Activated CD4-positive, alpha-beta T cell treated with anti-CD3 and anti-CD28 coated beads, Interleukin-2, amount 10 ng/mL, durations not matched to agents 24 days and 14 days (primary cell): ENCODE data around the gene CUX1. TPM values are rescaled to one million over a fixed set of nuclear protein-coding genes. Genes with fewer than 3 reads are reported as not detected.

Source experiments
- DNase-seq: peaks from one replicate; pipeline ENCODE4 v3.0.0; 2022
- H3K27ac Mint-ChIP-seq: one replicate; pipeline ENCODE4 v1.8.0; 2022; ENCODE audit warnings: mild to moderate bottlenecking, mixed read lengths
- H3K27me3 Mint-ChIP-seq: one replicate; pipeline ENCODE4 v1.8.0; 2022; ENCODE audit warnings: mixed read lengths
- H3K36me3 Mint-ChIP-seq: one replicate; pipeline ENCODE4 v1.8.0; 2022; ENCODE audit warnings: low read depth, mild to moderate bottlenecking, mixed read lengths
- H3K4me1 Mint-ChIP-seq: one replicate; pipeline ENCODE4 v1.8.0; 2021; ENCODE audit warnings: mixed read lengths
- H3K4me3 Mint-ChIP-seq: one replicate; pipeline ENCODE4 v1.8.0; 2022; ENCODE audit warnings: mild to moderate bottlenecking, moderate library complexity, mixed read lengths
- H3K9me3 Mint-ChIP-seq: one replicate; pipeline ENCODE4 v1.8.0; 2021; ENCODE audit warnings: mixed read lengths
- intact Hi-C: fragments of 100-400 bp; cut with micrococcal nuclease; formaldehyde crosslinking; loops from one replicate; pipeline ENCODE4 v1.15.1; 2023
- total RNA-seq: library from RNA; stranded (reverse); gene quantifications from 2 replicates; pipeline ENCODE4 v1.2.3, GENCODE V29; 2022

CUX1 gene
- total RNA-seq, 1 donor from 2014 or later = 31.5 TPM

GRCh38 chr7:102208826-102209225 is 391.4 kb downstream of the CUX1 start:
- intact Hi-C loops = no loop called here
- H3K4me3 Mint-ChIP-seq = no peak overlapping the region
- no peaks in the 10 kb centered on the region for H3K4me1 Mint-ChIP-seq
- no peak overlapping the region for H3K27ac Mint-ChIP-seq
- no peaks in the 10 kb centered on the region for H3K9me3 Mint-ChIP-seq
- no peaks in the 10 kb centered on the region for H3K27me3 Mint-ChIP-seq
- DNase-seq = no peak
- H3K36me3 Mint-ChIP-seq = peaks cover 2% of the 10 kb centered on the region

GRCh38 chr7:102210787-102211186 is 393.4 kb downstream of the CUX1 start:
- H3K4me3 Mint-ChIP-seq = no peak overlapping the region
- H3K27ac Mint-ChIP-seq = no peak overlapping the region
- no peaks in the 10 kb centered on the region for H3K27me3 Mint-ChIP-seq
- intact Hi-C loops = no loop called here
- no peaks in the 10 kb centered on the region for H3K9me3 Mint-ChIP-seq
- DNase-seq = no peak
- peaks cover 2% of the 10 kb centered on the region for H3K36me3 Mint-ChIP-seq
- H3K4me1 Mint-ChIP-seq = no peaks in the 10 kb centered on the region

GRCh38 chr7:102211590-102212550 is 394.4 kb downstream of the CUX1 start:
- no peak overlapping the region for H3K4me3 Mint-ChIP-seq
- H3K36me3 Mint-ChIP-seq = peaks cover 6% of the 10 kb centered on the region
- H3K27ac Mint-ChIP-seq = no peak overlapping the region
- peaks cover 3% of the 10 kb centered on the region for H3K4me1 Mint-ChIP-seq
- intact Hi-C loops = no loop called here
- DNase-seq = no peak
- H3K9me3 Mint-ChIP-seq = no peaks in the 10 kb centered on the region
- H3K27me3 Mint-ChIP-seq = no peaks in the 10 kb centered on the region

GRCh38 chr7:102214477-102215072 is 397.1 kb downstream of the CUX1 start:
- Mint-ChIP-seq H3K27me3 (no peaks in the 10 kb centered on the region), H3K4me1 (peaks cover 3% of the 10 kb centered on the region), H3K36me3 (peaks cover 6% of the 10 kb centered on the region), H3K9me3 (no peaks in the 10 kb centered on the region), H3K27ac (no peak overlapping the region), H3K4me3 (no peak overlapping the region)
- DNase-seq = no peak
- intact Hi-C loops = no loop called here

GRCh38 chr7:102215256-102215655 is 397.8 kb downstream of the CUX1 start:
- no peaks in the 10 kb centered on the region for H3K9me3 Mint-ChIP-seq
- DNase-seq = no peak
- H3K4me3 Mint-ChIP-seq = no peak overlapping the region
- H3K27me3 Mint-ChIP-seq = no peaks in the 10 kb centered on the region
- H3K27ac Mint-ChIP-seq = no peak overlapping the region
- peaks cover 3% of the 10 kb centered on the region for H3K4me1 Mint-ChIP-seq
- intact Hi-C loops = no loop called here
- peaks cover 6% of the 10 kb centered on the region for H3K36me3 Mint-ChIP-seq

- Mint-ChIP-seq H3K36me3 (peaks cover 6% of the 10 kb centered on the region), H3K27ac (no peak overlapping the region), H3K9me3 (no peaks in the 10 kb centered on the region), H3K27me3 (no peaks in the 10 kb centered on the region), H3K4me1 (peaks cover 3% of the 10 kb centered on the region), H3K4me3 (no peak overlapping the region)
- intact Hi-C loops = no loop called here
- no peak for DNase-seq
Observed at GRCh38 chr7:102215711-102216110, 398.3 kb downstream of the CUX1 start.

GRCh38 chr7:102216573-102217314 is 399.3 kb downstream of the CUX1 start:
- peaks cover 6% of the 10 kb centered on the region for H3K36me3 Mint-ChIP-seq
- H3K9me3 Mint-ChIP-seq = no peaks in the 10 kb centered on the region
- H3K4me3 Mint-ChIP-seq = no peak overlapping the region
- no peak for DNase-seq
- intact Hi-C loops = no loop called here
- H3K27ac Mint-ChIP-seq = peak overlapping the region; percentile 63
- no peaks in the 10 kb centered on the region for H3K27me3 Mint-ChIP-seq
- H3K4me1 Mint-ChIP-seq = peaks cover 3% of the 10 kb centered on the region

GRCh38 chr7:102220229-102220850 is 402.9 kb downstream of the CUX1 start:
- Mint-ChIP-seq H3K4me1 (peaks cover 5% of the 10 kb centered on the region), H3K4me3 (no peak overlapping the region), H3K27ac (no peak overlapping the region), H3K27me3 (no peaks in the 10 kb centered on the region), H3K36me3 (peaks cover 4% of the 10 kb centered on the region), H3K9me3 (no peaks in the 10 kb centered on the region)
- DNase-seq = no peak
- intact Hi-C loops = no loop called here

GRCh38 chr7:102220960-102221800 is 403.8 kb downstream of the CUX1 start:
- no peak for DNase-seq
- H3K4me1 Mint-ChIP-seq = peaks cover 5% of the 10 kb centered on the region
- H3K36me3 Mint-ChIP-seq = peaks cover 4% of the 10 kb centered on the region
- H3K27ac Mint-ChIP-seq = no peak overlapping the region
- no peak overlapping the region for H3K4me3 Mint-ChIP-seq
- intact Hi-C loops = no loop called here
- H3K9me3 Mint-ChIP-seq = no peaks in the 10 kb centered on the region
- H3K27me3 Mint-ChIP-seq = no peaks in the 10 kb centered on the region

GRCh38 chr7:102221961-102222360 is 404.5 kb downstream of the CUX1 start:
- Mint-ChIP-seq H3K4me1 (peaks cover 2% of the 10 kb centered on the region), H3K27ac (no peak overlapping the region), H3K27me3 (no peaks in the 10 kb centered on the region), H3K9me3 (no peaks in the 10 kb centered on the region), H3K4me3 (no peak overlapping the region), H3K36me3 (no peaks in the 10 kb centered on the region)
- DNase-seq = no peak
- intact Hi-C loops = no loop called here

GRCh38 chr7:102222445-102222844 is 405.0 kb downstream of the CUX1 start:
- H3K4me3 Mint-ChIP-seq = no peak overlapping the region
- no peaks in the 10 kb centered on the region for H3K27me3 Mint-ChIP-seq
- no peaks in the 10 kb centered on the region for H3K36me3 Mint-ChIP-seq
- H3K9me3 Mint-ChIP-seq = no peaks in the 10 kb centered on the region
- DNase-seq = no peak
- intact Hi-C loops = no loop called here
- no peak overlapping the region for H3K27ac Mint-ChIP-seq
- peaks cover 2% of the 10 kb centered on the region for H3K4me1 Mint-ChIP-seq

GRCh38 chr7:102223184-102223583 is 405.8 kb downstream of the CUX1 start:
- intact Hi-C loops = no loop called here
- H3K4me1 Mint-ChIP-seq = peaks cover 2% of the 10 kb centered on the region
- no peak for DNase-seq
- no peak overlapping the region for H3K27ac Mint-ChIP-seq
- H3K27me3 Mint-ChIP-seq = no peaks in the 10 kb centered on the region
- H3K36me3 Mint-ChIP-seq = peaks cover 2% of the 10 kb centered on the region
- no peaks in the 10 kb centered on the region for H3K9me3 Mint-ChIP-seq
- no peak overlapping the region for H3K4me3 Mint-ChIP-seq

- no peaks in the 10 kb centered on the region for H3K27me3 Mint-ChIP-seq
- intact Hi-C loops = no loop called here
- H3K4me1 Mint-ChIP-seq = peaks cover 2% of the 10 kb centered on the region
Observed at GRCh38 chr7:102225025-102225424, 407.6 kb downstream of the CUX1 start.

More at GRCh38 chr7:102225025-102225424, 407.6 kb downstream of the CUX1 start:
- Mint-ChIP-seq H3K27ac (no peak overlapping the region), H3K9me3 (no peaks in the 10 kb centered on the region), H3K4me3 (no peak overlapping the region), H3K36me3 (peaks cover 2% of the 10 kb centered on the region)
- DNase-seq = no peak
